GM12875 (cell line): ENCODE data around the gene DCDC2.
"Not testable (repeated sequence)": the region's sequence is repeated elsewhere in the genome, so short reads cannot be mapped to it uniquely, and the experiment has no call there.

ENCODE experiments used
- H3K4me3 ChIP-seq: one replicate; pipeline ENCODE4 v1.5.1; 2011; ENCODE audit warnings: low read depth, low read length, control low read depth
- TF ChIP-seq, protein P1 (sequence below): IDR thresholded peaks from 2 replicates; pipeline ENCODE4 v1.5.1; 2011; ENCODE audit warnings: low read depth, mild to moderate bottlenecking, control low read depth, inconsistent platforms, low read length, moderate library complexity, borderline replicate concordance; ENCODE audit not compliant: insufficient read depth

DCDC2 gene

DNA sequence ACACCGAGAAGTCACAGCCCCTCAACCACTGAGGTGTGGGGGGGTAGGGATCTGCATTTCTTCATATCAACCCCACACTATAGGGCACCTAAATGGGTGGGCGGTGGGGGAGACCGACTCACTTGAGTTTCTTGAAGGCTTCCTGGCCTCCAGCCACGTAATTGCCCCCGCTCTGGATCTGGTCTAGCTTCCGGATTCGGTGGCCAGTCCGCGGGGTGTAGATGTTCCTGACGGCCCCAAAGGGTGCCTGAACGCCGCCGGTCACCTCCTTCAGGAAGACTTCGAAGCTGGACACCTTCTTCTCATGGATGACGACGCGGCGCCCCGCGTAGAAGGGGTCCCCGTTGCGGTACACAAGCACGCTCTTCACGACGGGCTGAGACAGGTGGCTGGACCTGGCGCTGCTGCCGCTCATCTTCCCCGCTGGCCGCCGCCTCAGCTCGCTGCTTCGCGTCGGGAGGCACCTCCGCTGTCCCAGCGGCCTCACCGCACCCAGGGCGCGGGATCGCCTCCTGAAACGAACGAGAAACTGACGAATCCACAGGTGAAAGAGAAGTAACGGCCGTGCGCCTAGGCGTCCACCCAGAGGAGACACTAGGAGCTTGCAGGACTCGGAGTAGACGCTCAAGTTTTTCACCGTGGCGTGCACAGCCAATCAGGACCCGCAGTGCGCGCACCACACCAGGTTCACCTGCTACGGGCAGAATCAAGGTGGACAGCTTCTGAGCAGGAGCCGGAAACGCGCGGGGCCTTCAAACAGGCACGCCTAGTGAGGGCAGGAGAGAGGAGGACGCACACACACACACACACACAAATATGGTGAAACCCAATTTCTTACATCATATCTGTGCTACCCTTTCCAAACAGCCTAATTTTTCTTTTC, at the start of gene DCDC2:
TSS of gene DCDC2 (minus strand) at position 724 of the 883 bp plus-strand sequence. CDS start at position 415, 309 bp downstream.
- TF ChIP-seq, protein P1, sequence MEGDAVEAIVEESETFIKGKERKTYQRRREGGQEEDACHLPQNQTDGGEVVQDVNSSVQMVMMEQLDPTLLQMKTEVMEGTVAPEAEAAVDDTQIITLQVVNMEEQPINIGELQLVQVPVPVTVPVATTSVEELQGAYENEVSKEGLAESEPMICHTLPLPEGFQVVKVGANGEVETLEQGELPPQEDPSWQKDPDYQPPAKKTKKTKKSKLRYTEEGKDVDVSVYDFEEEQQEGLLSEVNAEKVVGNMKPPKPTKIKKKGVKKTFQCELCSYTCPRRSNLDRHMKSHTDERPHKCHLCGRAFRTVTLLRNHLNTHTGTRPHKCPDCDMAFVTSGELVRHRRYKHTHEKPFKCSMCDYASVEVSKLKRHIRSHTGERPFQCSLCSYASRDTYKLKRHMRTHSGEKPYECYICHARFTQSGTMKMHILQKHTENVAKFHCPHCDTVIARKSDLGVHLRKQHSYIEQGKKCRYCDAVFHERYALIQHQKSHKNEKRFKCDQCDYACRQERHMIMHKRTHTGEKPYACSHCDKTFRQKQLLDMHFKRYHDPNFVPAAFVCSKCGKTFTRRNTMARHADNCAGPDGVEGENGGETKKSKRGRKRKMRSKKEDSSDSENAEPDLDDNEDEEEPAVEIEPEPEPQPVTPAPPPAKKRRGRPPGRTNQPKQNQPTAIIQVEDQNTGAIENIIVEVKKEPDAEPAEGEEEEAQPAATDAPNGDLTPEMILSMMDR: no peak
- no peak within 1 kb of the TSS for H3K4me3 ChIP-seq

DNA sequence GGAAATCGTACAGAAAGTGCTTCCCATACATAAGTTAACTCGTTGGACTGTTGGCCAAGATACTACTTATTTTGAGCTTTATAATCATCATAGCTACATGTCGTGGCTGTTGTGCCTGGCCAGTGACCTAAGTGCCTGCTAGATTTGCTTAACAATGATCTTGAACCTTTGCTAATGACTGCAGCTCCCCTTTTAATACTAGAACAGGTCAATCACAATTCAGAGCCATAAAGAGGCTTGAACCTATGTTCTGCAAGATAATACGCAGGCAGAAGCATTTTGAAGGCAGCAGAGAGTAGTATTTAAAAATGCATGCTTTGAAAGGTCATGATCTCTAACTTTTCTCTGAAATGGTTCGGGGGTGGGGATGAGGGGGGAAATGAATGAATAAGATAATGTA, 47.4 kb upstream of the DCDC2 start:
- TF ChIP-seq, protein P1: no peak
- no peak overlapping the region for H3K4me3 ChIP-seq

DNA sequence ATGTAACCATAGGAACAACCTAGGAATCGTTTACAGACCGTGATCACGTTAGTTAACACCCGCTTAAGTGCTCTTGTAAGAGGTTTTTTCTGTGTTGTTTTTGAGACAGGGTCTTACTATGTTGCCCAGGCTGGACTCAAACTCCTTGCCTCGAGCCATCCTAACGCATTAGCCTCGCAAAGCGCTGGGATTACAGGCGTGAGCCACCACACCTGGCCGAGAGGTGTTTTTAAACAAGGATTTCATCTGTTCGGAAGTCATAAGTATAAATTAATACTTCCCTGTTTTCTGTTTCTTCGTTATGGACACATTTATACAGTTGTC, 45.6 kb upstream of the DCDC2 start:
- TF ChIP-seq, protein P1: no peak
- H3K4me3 ChIP-seq: peak overlapping the region; percentile 63

DNA sequence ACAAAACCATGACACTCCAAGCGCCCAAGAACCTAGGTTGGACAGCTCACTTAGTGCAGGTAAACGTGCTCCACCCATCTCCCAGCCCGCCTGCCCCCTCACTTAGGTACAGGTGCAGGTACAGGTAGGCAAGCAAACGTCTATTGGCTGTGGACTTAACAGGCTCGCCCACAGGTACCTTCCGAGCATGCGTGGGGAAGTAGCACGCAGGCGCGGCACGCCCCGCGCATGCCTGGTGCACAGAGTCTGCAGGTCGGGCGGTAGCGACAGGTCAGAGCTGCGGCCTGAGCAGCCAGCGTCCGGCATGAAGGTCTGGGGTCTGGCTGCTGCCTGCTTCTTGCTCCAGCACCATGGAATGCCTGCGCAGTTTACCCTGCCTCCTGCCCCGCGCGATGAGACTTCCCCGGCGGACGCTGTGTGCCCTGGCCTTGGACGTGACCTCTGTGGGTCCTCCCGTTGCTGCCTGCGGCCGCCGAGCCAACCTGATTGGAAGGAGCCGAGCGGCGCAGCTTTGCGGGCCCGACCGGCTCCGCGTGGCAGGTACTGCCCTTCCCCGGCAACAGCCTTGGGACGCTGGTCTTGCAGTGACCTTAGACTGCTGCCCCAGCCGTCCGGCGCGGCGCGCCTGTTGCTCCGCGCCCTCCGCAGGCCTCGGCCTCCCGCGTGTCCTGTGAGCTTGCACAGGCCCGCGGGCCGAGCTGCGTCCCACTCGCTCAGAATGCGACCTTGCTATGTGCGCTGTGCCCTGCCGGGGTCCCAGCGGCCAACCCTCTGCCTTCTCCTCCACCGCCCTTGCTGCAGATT, 45.0 kb upstream of the DCDC2 start, which contains the start of gene MRS2:
TSS of gene MRS2 (plus strand) at position 240 of the 804 bp plus-strand sequence. CDS start at position 351, 111 bp downstream.
- TF ChIP-seq, protein P1: no peak
- H3K4me3 ChIP-seq: peak within 1 kb of the TSS; percentile 63

DNA sequence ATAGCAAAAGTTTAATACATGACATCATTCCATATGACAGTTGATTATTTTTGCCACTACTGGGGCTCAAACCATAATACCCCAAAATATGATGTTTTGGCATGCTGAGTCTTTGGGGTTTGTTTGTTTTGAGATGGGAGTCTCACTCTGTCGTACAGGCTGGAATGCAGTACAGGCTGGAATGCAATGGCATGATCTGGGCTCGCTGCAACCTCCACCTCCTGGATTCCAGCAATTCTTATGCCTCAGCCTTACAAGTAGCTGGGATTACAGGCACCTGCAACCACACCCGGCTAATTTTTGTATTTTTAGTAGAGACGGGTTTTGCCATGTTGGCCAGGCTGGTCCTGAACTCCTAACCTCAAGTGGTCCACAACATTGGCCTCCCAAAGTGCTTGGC, 43.6 kb upstream of the DCDC2 start:
- no peak overlapping the region for H3K4me3 ChIP-seq
- TF ChIP-seq, protein P1: no peak

DNA sequence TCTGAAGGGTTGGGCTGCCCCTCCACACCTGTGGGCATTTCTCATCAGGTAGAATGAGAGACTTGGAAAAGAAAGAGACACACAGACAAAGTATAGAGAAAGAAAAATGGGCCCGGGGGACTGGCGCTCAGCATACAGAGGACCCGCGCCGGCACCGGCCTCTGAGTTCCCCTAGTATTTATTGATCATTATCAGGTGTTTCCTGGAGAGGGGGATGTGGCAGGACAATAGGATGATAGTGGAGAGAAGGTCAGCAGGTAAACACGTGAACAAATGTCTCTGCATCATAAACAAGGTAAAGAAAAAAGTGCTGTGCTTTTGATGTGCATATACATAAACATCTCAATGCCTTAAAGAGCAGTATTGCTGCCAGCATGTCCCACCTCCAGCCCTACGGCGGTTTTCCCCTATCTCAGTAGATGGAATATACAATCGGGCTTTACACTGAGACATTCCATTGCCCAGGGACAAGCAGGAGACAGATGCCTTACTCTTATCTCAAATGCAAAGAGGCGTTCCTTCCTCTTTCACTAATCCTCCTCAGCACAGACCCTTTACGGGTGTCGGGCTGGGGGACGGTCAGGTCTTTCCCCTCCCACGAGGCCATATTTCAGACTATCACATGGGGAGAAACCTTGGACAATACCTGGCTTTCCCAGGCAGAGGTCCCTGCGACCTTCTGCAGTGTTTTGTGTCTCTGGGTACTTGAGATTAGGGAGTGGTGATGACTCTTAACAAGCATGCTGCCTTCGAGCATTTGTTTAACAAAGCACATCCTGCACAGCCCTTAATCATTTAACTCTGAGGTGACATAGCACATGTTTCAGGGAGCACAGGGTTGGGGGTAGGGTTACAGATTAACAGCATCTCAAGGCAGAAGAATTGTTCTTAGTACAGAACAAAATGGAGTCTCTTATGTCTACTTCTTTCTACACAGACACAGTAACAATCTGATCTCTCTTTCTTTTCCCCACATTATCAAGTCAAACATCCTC, 42.5 kb upstream of the DCDC2 start:
- not testable (repeated sequence) for H3K4me3 ChIP-seq

DNA sequence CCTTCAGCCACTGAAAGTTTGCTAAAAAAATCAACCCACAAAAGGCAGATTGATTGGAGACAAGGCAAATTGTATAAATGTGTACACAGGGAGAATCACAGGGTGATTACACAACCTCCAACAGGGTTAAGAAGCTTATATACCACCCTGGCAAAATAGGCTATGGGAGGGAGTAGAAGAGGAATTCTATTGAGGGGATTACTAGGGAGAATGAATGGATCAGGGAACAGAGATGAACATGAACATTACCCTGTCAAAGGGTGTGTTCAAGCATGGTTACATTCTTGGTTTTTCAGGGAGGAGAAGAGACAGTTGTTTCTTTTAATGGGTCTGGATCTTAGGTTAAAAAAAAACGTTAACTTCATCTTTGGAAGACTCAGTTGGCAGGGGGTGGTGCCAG, 39.8 kb upstream of the DCDC2 start:
- TF ChIP-seq, protein P1: no peak
- no peak overlapping the region for H3K4me3 ChIP-seq
